ENCODE results near the gene RXRA. TPM values are rescaled to one million over a fixed set of nuclear protein-coding genes. Genes with fewer than 3 reads are reported as not detected.

Gene RXRA
- total RNA-seq, 1 experiment from 2014 or later, result 22.6 TPM

DNA sequence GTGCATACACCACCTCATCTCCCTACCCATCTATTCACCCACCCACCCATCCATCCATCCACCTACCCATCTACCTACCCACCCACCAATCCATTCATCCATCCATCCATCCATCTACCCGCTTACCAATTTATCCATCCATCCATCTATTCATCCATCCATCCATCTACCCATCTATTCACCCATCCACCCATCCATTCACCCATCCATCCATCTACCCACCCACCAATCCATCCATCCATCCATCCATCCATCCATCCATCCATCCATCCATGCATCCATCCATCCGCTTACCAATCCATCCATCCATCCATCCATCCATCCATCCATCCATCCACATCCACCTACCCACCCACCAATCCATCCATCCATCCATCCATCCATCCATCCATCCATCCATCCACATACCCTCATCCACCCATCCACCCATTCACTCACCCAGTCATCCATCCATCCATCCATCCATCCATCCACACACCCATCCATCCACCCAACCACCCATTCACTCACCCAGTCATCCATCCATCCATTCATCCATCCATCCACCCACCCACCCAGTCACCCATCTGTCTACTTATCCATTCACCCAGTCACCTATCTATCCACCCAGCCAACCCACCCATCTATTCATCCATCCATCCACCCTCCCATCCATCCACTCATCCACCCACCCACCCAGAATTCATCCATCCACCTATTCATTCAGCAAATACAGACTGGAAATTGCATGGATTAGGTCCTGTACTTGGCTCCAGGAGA lies 125.6 kb downstream of the RXRA start:
- no peak for DNase-seq (ENCODE audit: low read depth)

DNA sequence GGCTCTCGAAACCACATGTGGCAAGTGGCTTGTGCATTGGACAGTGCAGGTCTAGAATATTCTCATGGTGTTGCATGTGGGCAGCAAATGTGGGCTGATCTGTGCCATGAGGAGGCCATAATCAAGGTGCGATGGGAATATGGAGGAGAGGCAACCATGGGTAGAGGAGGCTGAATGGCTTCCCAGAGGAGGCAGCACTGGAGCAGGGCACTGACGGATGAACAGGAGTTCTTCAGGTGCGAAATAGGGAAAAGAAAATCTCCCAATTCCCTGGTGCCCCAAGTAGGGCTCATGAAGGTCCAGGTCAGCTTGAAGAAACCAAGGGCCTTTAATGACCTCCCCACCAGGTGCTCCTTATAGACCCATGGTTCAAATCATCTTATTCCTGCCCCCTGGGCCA lies 126.5 kb downstream of the RXRA start:
- no peak for DNase-seq (ENCODE audit: low read depth)

DNA sequence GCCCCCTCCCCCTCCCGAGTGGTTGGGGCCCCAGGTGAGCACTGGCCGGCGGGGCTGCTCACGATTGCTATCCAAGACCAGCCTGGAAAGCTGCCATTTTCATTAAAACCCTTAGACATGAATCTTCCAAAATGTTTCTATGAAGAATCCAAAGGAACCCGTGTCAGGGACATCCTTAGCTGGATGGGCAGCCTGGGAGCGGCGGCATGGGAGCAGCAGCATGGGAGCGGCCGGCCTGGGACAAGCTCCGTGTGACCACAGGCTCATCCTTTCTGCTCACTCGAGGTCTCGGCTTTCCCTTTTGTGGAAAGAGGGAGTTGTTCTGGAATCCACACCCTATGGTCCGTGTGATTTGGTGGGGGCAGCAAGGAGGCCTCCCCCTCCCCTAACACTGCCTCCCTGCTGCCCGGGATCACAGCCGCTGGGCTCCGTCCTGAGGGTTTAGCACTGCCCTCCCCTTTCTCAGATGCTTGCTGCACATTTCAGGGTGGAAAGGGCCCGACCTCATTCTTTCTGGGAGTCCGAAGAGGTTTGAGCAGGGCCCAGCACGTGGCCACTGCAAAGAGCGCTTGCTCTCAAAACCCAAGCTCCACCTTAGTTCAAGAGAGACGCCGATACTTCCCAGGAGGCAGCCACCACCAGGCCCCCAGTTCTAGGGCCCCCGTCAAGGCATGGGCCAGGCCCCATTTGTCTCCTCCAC lies 127.7 kb downstream of the RXRA start:
- no peak for DNase-seq (ENCODE audit: low read depth)

DNA sequence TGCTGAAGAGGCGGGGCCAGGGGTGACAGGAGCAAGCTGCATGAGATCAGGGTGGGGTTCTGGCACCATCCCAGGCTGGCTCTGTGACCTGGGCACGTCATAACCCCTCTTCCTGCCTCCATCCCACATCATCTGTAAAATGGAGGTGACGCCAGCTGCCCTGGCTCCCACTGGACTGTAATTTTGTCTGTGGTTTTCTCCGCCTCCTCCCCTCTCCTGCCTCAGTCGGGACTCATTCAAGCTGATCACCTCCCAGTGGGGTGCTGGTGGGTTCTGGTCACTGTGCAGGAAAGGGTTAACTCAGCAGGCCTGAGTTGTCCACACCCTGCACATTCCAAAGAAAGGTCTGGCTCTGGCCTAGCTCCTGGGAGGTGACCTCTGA lies 128.2 kb downstream of the RXRA start:
- DNase-seq (ENCODE audit: low read depth), result no peak

DNA sequence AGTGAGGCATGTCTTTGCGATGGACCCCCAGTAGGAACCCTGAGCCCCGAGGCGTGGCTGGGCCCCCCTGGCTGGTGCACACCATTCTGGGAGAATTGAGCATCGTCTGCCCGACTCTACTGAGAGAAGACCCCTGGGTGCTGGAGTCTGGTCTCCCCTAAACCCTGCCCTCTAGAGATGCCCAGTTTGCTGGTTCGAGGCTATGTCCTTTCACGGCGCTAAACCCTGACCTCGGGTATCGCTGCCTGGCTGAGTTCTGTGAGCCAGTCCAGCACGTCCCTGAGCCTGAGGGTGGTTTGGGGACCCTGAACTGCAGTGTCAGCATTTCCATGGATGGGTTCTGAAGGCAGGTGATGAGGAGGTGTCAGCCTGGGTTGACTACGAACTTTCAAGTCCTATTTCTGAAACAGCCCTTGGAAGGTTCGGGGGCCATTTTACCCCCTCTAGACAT lies 128.8 kb downstream of the RXRA start:
- no peak for DNase-seq (ENCODE audit: low read depth)

DNA sequence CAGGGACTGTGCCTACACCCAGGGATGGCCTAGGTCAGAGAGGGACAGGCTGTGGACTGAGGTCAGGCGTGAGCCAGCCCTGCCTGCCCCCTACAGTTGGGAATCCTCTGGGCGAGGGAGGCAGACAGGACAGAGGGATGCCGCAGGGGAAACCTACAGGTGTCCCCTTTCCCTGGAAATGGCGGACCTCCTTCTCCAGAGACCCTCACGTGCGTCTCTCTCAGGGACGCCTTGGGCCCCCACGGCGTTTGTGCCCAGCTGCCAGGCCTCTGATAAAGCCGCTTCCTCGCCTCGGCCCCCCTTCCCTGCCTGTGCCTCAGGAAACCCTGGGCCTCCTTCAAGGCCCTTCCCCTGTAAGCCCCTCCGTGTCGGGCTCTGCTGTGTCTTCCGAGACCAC lies 129.3 kb downstream of the RXRA start:
- no peak for DNase-seq (ENCODE audit: low read depth)

DNA sequence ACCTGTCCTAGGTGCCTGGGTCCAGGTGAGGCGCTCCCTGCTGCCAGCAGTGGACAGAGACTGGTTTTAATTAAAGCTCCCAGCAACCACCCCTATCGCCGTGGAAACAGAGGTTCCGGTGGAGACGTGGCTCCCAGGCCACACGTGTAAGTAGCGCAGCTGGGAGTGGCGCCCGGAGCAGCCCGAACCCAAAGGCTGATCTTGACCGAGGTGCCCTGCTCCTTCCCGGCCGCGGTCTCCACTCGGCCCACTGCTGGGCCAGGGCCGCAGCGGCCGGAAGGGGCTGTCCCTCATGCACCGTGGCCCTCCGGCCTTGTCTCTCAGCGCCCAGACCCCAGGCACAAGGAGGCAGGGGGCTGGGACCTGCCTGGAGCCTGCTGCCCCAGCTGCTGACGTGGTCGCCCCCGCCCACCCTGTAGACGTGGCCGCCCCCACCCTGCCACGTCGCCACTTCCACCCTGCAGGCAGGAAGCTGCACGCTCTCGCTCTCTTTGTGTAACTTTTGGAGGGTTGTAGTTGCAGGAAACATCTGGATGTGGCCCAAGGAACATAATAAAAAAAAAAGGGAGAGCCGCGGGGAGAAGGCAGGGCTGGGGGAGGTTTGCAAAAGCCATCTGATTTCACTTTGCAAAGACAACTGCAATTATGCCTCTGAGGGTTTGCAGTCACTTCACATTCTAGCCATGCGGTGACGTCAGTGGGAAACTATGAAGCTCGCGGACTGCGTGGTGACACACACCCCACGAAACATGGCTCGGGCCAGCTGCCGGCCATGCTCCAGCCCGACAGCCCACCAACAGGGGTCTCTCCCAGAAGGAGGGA lies 129.9 kb downstream of the RXRA start:
- DNase-seq (ENCODE audit: low read depth), result peak; percentile 99

DNA sequence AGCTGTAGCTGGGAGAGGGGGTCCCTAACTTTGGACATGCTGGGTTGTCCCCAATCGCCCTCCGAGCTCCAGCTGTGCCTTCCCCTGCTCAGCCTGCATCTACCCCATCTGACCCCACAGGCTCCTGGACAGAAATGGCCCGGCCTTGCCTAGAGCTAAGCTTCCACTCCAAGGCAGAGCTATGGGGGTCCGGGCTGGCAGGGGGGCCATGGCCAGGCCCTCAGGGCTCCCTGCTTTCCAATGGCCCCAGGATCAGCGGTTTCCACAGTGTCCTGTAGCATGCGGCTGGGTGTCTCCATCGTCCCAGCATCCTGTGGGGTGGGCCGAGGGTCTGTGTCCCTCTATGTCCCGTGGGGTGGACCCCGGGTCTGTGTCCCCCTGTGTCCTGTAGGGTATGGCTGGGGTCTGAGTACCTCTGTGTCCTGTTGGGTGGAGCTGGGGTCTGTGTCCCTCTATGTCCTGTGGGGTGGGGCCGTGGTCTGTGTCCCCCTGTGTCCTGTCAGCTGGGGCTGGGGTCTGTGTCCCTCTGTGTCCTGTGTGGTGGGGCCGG lies 130.6 kb downstream of the RXRA start:
- DNase-seq (ENCODE audit: low read depth), result no peak

DNA sequence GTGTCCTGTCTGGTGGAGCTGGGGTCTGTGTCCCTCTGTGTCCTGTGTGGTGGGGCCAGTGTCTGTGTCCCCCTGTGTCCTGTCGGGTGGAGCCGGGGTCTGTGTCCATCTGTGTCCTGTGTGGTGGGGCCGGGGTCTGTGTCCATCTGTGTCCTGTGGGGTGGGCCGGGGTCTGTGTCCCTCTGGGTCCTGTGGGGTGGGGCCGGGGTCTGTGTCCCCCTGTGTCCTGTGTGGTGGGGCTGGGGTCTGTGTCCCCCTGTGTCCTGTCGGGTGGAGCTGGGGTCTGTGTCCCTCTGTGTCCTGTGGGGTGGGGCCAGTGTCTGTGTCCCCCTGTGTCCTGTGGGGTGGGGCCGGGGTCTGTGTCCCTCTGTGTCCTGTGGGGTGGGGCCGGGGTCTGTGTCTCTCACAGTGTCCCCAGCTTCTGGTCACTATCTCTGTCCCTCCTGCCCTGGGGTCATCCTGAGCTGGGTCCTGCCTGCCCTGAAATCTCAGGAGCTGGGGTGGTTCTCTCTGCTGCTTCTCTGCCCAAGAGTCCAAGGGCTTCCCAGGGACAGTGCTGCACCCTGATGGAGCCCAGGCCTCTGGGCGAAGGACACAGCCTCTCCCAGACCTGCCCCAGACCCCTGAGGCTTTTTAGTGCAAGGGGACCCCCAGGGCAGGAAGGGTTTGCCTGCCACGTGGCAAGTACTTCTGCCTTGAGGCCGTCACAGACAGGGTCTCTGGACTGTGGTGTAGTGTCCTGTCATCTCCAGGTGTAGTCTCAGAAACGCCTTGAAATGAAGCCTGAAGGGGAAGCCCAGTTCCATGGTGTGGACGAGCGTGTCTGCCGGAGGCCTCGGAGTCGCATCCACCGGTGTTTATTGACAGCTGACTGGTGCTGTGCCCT lies 131.3 kb downstream of the RXRA start:
- no peak for DNase-seq (ENCODE audit: low read depth)

DNA sequence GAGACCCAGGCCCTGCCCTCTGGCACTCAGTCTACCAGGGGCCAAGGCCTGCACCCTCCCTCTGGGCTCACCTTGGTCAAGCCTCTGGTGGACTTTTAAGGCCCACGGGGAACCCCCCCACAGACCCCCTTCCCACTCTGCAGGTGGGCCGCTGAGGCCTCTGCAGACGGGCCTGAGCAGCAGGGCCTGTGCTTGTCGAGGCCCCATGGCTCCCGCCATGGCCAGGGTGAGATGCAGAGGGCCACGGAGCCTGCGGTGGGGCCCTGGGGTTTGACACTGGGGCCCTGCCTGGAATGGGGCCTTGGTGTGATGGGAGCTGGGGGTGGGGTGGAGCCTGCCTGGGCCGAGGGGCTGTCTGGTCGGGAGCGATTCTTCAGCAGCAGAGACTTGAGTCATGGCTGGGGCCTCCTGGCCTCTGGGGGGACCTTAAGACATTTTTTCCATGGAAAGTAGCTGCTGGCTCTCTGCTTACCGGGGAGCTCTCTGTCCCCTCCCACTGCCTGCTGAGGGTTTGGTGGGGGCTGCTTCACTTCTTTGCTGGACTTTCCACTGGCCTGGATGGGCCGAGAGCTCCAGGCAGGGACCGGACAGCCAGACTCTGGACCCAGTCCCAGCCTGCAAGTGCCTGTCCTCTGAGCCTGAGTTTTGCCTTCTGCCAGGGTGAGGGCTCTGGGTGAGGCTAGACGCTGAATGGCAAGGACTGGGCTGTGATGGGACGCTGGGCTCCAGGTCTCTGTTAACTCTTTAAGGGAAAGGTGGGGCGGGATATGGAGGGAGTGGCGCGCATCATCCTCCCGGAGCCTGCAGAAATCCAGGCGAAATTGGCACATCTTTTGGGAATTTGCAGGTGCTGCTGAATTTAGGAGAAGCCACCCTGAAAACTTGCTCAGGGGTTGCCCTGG lies 132.2 kb downstream of the RXRA start:
- DNase-seq (ENCODE audit: low read depth), result no peak

DNA sequence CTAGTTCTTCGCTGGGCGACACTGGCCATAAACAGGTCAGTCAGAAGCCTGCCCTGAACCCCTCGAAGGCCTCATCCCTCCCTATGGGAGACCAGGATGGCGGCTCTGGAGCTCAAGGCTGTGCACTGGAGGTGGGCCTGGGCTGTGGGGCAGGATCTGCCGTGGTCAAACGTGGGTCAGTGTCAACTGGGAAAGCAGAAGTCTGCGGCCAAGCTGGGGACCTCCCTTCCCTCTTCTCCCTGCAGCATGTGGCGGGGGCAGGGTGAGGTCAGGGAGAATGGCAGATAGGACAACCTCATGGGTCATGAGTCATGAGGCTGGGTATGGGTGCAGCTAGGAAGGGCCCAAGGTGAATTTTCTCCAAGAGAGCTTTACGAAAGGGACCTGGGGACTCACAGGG lies 132.9 kb downstream of the RXRA start:
- DNase-seq (ENCODE audit: low read depth), result no peak

DNA sequence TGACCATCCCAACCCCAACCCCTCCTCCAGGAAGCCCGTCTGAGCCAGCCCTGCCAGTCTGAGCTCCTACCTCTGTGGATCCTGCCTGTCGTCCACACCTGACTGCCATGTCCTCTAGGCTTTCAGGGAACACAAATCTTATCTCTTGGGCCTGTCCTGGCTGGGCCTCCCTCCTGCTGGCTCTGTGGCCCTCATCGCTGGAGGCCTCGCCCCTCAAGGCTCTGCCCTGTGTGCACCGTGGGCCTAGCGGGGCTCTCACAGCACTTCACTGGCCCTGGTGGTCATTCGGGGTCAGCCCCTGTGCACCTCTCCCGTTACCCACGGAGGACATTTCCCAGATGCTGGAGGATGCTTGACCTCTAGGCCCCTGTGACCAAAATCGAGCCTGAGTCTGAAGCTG lies 133.3 kb downstream of the RXRA start:
- no peak for DNase-seq (ENCODE audit: low read depth)

DNA sequence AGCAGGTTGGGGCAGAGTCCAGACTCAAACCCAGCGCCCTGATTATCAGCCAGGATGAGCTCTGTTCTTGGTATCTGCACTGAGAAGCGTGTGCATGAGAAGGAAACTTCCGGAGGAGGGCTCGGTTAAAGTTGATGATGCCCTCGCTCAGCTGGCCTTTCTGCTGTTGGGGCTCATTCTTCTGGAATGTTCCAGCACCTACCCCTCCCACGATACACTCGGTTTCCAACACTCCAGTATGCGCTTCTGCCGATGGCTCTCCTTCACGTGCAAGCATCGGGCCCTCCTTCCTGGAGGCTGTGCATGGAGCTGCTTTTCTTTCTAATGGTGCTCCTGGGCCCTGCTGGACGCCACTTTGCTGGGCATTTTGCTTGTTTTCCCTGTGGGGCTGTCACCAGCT lies 134.0 kb downstream of the RXRA start:
- DNase-seq (ENCODE audit: low read depth), result no peak

DNA sequence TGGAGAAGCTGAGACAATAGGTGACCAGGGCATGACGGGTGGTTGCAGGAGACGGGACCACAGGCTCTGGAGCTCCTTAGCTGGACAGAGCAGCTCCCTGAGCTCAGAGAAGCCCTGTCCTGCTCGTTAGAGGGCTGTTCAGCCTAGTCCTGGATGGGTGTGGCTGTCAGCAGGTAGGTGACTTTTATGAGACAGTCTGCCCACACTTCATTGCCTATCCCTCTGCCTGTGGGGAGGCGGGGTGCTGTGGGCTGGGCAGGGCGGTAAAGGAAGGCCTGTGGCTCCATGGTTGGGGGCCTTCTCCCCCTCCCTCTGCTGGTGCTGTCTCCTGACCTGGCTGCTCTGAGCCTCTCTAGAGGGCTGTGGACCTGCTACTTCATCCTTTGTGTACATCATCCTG lies 134.6 kb downstream of the RXRA start:
- no peak for DNase-seq (ENCODE audit: low read depth)

DNA sequence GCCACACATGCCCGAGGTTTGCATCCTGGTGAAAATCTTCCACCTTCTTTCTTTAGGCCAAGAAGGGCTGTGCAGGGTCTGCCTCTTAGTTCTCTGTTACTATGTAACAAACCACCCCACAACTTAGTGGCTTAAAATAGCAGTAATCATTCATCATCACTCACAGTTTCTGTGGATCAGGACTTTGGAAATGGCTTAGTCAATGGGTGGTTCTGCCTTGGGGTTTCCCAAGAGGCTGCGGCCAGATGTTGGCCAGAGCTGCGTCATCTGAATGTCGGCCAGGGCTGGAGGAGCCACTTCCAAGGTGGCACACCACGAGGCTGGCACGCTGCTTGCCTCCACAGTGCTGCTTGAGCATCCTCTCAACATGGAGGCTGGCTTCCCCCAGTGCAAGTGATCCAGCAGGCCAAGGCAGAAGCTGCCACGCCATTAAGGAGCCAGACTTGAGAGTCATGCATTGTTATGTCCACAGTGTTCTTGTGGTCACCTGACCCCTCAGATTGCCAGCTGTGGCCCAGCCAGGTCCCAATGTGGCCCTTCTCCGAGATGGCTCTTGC lies 135.2 kb downstream of the RXRA start:
- no peak for DNase-seq (ENCODE audit: low read depth)

DNA sequence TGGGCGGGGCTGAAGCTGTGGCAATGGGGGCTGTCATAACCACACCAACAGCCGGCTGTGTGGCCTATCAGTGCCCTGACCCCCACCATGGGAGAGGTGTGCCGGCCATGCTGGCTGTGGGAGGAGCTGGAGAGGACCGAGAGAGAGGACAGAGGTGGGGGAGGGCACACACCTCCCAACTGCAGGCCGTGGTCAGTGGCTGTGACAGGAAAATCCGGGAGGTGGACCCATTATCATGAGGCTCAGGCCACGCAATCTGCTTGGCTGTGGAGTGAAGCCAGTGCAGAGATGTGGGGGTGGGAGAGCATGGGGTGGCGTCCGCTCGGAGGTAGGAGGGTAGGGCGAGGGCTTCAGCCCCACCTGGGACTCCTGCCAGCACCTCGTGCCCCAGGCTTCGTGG lies 136.1 kb downstream of the RXRA start:
- DNase-seq (ENCODE audit: low read depth), result no peak

DNA sequence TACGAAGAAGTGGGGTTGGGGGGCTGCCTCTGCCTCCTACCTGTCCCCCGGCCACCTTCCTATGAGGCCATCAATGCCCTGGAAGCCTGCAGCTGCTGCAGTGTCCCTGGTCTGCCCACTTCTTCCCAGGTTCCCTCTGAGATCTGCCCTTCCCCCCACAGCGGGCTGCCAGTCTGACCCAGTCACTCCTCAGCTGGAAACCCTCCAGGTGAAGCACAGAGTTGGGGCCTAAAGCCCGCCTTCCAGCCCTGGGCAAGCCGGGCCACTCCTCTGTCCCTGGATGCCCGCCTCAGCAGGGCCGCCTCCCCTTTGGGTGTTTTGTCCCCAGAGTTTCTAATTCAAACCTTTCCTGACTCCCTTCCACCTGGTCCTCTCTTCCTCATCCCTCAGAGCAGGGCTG lies 137.0 kb downstream of the RXRA start:
- peak; percentile 62 for DNase-seq (ENCODE audit: low read depth)

DNA sequence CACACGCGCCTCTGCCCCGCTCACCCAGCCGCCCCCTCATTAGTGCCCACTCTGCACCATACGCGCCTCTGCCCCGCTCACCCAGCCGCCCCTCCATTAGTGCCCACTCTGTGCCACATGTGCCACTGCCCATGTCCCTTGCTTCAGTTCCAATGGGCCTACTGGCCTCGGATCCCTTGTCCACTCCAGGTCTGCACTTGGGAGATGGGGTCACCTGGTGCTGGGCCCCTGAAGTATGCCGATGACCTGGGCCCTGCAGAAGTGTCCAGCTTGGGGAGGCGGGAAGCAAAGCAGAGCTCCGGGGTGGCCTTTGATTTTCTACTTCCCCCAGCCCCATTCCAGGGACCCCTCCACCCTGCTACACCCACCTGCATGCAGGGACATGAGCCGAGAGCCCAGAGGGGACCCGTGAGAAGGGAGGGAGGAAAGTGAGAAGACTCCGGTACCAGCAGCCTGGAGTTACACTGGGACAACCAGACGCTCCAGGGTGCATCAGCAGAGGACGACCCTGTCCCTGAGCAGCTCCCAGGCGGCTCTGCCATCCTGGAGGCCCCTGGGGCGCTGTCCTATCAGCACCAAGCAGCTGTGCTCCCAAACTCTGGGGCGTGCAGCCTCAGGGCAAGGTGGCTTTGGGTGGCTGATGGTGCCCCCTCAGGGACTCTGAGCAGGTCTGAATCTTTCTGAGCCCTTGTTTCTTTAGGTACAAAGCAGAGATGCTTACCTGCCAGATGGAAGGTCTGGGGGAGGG lies 140.8 kb downstream of the RXRA start:
- DNase-seq (ENCODE audit: low read depth), result no peak

DNA sequence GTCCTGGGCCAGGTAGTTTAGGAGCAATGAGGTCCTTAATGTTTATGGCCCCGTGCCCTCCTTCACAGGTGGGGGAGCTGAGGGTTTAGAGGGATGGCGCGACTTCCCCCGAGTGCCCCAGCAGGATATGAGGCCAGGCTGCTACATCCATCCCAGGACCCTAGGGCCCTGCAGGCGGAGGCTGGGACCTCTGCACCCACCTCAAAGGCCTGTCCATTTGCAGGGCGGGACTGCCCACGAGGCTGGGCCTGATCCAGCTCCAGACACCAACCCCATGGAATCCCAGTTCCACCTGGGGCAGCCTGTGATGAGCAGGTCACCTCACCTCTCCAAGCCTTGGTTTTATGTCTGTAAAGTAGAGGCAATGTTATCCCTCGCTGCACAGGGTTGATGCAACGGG lies 142.1 kb downstream of the RXRA start:
- DNase-seq (ENCODE audit: low read depth), result no peak

Measured in M059J (cell line).